ENCODE measurements around the gene SEMA4B. TPM values are rescaled to one million over a fixed set of nuclear protein-coding genes. Genes with fewer than 3 reads are reported as not detected.

The SEMA4B gene
- total and polyA plus RNA-seq, 2 of the 8 experiments (the other 6 are each of a cell fraction or from before 2014, with no cell fraction given), result 42.7 to 43.0 TPM

DNA sequence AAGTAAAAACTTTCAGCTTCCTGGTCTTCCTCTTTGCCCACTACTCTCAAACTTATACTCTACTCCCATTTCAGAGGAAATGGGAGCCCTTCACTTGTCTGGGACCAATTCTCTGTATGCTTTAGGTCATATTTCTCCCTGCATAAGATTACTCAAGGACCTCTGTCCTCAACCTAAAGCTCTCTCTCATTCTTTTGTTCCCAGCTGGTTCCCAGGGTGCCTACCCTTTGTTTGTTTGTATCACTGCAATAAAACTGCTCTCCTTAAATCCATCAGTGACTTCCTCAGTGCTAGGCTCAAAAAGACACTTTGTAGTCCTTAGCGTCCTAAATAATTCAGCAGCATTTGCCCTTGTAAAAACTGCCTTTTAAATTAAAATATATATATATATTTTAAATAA is 67.3 kb downstream of the SEMA4B start (continued):
- TF ChIP-seq, protein P1, sequence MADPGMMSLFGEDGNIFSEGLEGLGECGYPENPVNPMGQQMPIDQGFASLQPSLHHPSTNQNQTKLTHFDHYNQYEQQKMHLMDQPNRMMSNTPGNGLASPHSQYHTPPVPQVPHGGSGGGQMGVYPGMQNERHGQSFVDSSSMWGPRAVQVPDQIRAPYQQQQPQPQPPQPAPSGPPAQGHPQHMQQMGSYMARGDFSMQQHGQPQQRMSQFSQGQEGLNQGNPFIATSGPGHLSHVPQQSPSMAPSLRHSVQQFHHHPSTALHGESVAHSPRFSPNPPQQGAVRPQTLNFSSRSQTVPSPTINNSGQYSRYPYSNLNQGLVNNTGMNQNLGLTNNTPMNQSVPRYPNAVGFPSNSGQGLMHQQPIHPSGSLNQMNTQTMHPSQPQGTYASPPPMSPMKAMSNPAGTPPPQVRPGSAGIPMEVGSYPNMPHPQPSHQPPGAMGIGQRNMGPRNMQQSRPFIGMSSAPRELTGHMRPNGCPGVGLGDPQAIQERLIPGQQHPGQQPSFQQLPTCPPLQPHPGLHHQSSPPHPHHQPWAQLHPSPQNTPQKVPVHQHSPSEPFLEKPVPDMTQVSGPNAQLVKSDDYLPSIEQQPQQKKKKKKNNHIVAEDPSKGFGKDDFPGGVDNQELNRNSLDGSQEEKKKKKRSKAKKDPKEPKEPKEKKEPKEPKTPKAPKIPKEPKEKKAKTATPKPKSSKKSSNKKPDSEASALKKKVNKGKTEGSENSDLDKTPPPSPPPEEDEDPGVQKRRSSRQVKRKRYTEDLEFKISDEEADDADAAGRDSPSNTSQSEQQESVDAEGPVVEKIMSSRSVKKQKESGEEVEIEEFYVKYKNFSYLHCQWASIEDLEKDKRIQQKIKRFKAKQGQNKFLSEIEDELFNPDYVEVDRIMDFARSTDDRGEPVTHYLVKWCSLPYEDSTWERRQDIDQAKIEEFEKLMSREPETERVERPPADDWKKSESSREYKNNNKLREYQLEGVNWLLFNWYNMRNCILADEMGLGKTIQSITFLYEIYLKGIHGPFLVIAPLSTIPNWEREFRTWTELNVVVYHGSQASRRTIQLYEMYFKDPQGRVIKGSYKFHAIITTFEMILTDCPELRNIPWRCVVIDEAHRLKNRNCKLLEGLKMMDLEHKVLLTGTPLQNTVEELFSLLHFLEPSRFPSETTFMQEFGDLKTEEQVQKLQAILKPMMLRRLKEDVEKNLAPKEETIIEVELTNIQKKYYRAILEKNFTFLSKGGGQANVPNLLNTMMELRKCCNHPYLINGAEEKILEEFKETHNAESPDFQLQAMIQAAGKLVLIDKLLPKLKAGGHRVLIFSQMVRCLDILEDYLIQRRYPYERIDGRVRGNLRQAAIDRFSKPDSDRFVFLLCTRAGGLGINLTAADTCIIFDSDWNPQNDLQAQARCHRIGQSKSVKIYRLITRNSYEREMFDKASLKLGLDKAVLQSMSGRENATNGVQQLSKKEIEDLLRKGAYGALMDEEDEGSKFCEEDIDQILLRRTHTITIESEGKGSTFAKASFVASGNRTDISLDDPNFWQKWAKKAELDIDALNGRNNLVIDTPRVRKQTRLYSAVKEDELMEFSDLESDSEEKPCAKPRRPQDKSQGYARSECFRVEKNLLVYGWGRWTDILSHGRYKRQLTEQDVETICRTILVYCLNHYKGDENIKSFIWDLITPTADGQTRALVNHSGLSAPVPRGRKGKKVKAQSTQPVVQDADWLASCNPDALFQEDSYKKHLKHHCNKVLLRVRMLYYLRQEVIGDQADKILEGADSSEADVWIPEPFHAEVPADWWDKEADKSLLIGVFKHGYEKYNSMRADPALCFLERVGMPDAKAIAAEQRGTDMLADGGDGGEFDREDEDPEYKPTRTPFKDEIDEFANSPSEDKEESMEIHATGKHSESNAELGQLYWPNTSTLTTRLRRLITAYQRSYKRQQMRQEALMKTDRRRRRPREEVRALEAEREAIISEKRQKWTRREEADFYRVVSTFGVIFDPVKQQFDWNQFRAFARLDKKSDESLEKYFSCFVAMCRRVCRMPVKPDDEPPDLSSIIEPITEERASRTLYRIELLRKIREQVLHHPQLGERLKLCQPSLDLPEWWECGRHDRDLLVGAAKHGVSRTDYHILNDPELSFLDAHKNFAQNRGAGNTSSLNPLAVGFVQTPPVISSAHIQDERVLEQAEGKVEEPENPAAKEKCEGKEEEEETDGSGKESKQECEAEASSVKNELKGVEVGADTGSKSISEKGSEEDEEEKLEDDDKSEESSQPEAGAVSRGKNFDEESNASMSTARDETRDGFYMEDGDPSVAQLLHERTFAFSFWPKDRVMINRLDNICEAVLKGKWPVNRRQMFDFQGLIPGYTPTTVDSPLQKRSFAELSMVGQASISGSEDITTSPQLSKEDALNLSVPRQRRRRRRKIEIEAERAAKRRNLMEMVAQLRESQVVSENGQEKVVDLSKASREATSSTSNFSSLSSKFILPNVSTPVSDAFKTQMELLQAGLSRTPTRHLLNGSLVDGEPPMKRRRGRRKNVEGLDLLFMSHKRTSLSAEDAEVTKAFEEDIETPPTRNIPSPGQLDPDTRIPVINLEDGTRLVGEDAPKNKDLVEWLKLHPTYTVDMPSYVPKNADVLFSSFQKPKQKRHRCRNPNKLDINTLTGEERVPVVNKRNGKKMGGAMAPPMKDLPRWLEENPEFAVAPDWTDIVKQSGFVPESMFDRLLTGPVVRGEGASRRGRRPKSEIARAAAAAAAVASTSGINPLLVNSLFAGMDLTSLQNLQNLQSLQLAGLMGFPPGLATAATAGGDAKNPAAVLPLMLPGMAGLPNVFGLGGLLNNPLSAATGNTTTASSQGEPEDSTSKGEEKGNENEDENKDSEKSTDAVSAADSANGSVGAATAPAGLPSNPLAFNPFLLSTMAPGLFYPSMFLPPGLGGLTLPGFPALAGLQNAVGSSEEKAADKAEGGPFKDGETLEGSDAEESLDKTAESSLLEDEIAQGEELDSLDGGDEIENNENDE (IDR thresholded peaks at IDR 0.05; ENCODE audit: insufficient replicate concordance, low read length), result no peak
- TF ChIP-seq TEAD4 (IDR thresholded peaks at IDR 0.05; ENCODE audit: low read depth, low read length), result no peak
- no peak for TF ChIP-seq SUZ12 (IDR thresholded peaks at IDR 0.05; ENCODE audit: low read length)
- TF ChIP-seq FOSL1 (IDR thresholded peaks at IDR 0.05; ENCODE audit: insufficient read depth, low read depth, low read length), result no peak
- TF ChIP-seq KDM4A (IDR thresholded peaks at IDR 0.05; ENCODE audit: low read depth, low read length, severe bottlenecking), result no peak
- TF ChIP-seq TCF12 (IDR thresholded peaks at IDR 0.05; ENCODE audit: low read depth, low read length), result no peak
- TF ChIP-seq POLR2AphosphoS5 (IDR thresholded peaks at IDR 0.05; ENCODE audit: low read depth, low read length), result no peak
